Measurements from ENCODE around the gene SURF1.
"Not testable (repeated sequence)": the region's sequence is repeated elsewhere in the genome, so short reads cannot be mapped to it uniquely, and the experiment has no call there.

DNA sequence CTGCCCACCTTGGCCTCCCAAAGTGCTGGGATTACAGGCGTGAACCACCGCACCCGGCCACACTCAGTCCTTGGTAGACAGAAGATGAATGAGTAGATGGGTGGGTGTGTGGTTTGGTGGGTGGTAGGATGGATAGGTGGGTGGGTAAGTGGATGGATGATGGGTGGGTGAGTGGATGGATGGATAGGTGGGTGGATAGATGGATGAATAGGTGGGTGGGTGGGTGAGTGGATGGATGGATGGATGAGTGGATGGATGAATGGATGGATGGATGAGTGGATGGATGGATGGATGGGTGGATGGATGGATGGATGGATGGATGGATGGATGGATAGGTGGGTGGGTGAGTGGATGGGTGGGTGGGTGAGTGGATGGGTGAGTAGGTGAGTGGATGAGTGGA lies 36.0 kb upstream of the SURF1 start:
- not testable (repeated sequence) for TF ChIP-seq SUZ12 (IDR thresholded peaks at IDR 0.05; ENCODE audit: unreplicated experiment); ELK1 (IDR thresholded peaks at IDR 0.05; ENCODE audit: low read depth, low read length); GATAD2B (conservative IDR thresholded peaks at IDR 0.05; ENCODE audit: low read depth); ASH2L (IDR thresholded peaks at IDR 0.05; ENCODE audit: borderline replicate concordance, low read depth); REST (IDR thresholded peaks at IDR 0.05; ENCODE audit: low read depth, low read length); MAX (IDR thresholded peaks at IDR 0.05; ENCODE audit: low read depth, low read length); EZH2 (IDR thresholded peaks at IDR 0.05; ENCODE audit: borderline replicate concordance, control insufficient read depth, low read depth, low read length); HDAC2 (IDR thresholded peaks at IDR 0.05); POLR2AphosphoS5 (IDR thresholded peaks at IDR 0.05; ENCODE audit: low read length); MTA3 (IDR thresholded peaks at IDR 0.05; ENCODE audit: borderline replicate concordance, low read length); YY1 (IDR thresholded peaks at IDR 0.05; ENCODE audit: low read depth, low read length); MYC (IDR thresholded peaks at IDR 0.05; ENCODE audit: insufficient read depth, insufficient read length, insufficient replicate concordance, low read length, severe bottlenecking)
- TF ChIP-seq, protein P1, sequence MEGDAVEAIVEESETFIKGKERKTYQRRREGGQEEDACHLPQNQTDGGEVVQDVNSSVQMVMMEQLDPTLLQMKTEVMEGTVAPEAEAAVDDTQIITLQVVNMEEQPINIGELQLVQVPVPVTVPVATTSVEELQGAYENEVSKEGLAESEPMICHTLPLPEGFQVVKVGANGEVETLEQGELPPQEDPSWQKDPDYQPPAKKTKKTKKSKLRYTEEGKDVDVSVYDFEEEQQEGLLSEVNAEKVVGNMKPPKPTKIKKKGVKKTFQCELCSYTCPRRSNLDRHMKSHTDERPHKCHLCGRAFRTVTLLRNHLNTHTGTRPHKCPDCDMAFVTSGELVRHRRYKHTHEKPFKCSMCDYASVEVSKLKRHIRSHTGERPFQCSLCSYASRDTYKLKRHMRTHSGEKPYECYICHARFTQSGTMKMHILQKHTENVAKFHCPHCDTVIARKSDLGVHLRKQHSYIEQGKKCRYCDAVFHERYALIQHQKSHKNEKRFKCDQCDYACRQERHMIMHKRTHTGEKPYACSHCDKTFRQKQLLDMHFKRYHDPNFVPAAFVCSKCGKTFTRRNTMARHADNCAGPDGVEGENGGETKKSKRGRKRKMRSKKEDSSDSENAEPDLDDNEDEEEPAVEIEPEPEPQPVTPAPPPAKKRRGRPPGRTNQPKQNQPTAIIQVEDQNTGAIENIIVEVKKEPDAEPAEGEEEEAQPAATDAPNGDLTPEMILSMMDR (IDR thresholded peaks at IDR 0.05 in 2 of 3, conservative IDR thresholded peaks at IDR 0.05 in 1 of 3; ENCODE audit: control insufficient read depth in 2 of 3, extremely low read depth in 1 of 3, insufficient read depth in 1 of 3, low read depth in 3 of 3, low read length in 3 of 3): not testable (repeated sequence)
